ENCODE measurements around the gene TENM3. TPM values are rescaled to one million over a fixed set of nuclear protein-coding genes. Genes with fewer than 3 reads are reported as not detected.
"Not testable (repeated sequence)": the region's sequence is repeated elsewhere in the genome, so short reads cannot be mapped to it uniquely, and the experiment has no call there.

The TENM3 gene
- polyA plus RNA-seq (2012; rRNA removed): 10.4 and 13.3 TPM in 2 replicates
- 9.4 and 11.4 TPM in 2 replicates for polyA plus RNA-seq (2012; cell fraction: cytosol; rRNA removed)
- polyA plus RNA-seq (2012; cell fraction: nucleus; rRNA removed): 6.7 and 12.6 TPM in 2 replicates

- CTCF ChIA-PET; POLR2A ChIA-PET; H3K4me3 ChIP-seq (ENCODE audit: low read depth in 2 of 2, low read length in 1 of 2); H3K9me2 ChIP-seq; H4K20me1 ChIP-seq (ENCODE audit: insufficient read depth); DNase-seq; H3K27ac ChIP-seq (ENCODE audit: low read depth in 2 of 2, low read length in 1 of 2); H3K9ac ChIP-seq; H3K9me3 ChIP-seq; H3K79me2 ChIP-seq (ENCODE audit: insufficient read depth); H3K36me3 ChIP-seq (replicated peaks in 1 of 2; ENCODE audit: control insufficient read depth in 1 of 2, insufficient read depth in 2 of 2, low read length in 1 of 2); H3K4me2 ChIP-seq; H3K27me3 ChIP-seq (ENCODE audit: insufficient read depth); H2AFZ ChIP-seq (ENCODE audit: low read depth): not testable (repeated sequence)
- Histone ChIP-seq H3K4me1 (ENCODE audit: control insufficient read depth in 1 of 2, insufficient read depth in 2 of 2, low read depth in 1 of 2, low read length in 1 of 2) (peaks cover 8 to 11% of the 10 kb centered on the region in 2 experiments; a peak in 3 of 4 replicates), H3F3A (replicated peaks; ENCODE audit: insufficient read depth) (peaks cover 32% of the 10 kb centered on the region)
- 96% methylated on average over 8 of the region's 8 CpGs for WGBS (ENCODE audit: low lambda C conversion rate)
Measured at GRCh38 chr4:182243204-182243603, at the start of gene TENM3. TENM3 (plus strand) TSS chr4:182243402; CDS start chr4:182324021, 80,619 bp downstream.

DNA sequence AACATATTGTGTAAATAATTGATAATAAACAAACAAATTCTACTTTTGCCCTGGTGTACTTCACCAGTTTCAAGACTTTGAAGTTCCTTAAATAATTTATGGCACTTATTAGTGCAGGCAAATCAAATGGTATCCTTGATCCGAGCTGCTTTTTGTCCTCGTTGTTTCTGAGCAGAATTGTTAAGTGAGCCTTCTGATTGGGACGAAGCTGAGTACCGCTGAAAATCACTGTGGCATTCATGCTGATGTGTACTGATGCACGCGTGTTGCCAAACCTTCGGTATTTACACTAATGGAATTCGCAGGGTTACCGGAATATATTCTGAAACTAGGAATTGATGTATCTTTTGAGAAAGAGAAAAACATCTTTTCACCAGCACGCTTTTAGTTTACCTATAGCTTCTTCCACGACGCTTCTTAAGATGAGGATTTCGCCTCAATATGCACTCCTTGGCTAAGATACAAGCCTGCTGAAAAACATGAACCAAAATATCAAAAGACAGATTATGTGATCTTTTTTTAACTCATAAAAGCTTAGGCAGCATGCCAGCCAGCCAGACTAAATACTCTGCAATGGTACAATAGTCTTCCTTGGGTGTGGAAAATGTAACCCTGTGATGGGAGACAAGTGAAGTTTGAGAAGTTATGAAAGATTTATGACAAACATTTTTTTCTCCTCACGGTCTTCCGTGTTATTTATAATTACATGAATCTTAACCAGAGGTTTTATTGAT is 48.9 kb upstream of the TENM3 start:
- peaks cover 4 to 20% of the 10 kb centered on the region in 2 experiments; a peak in 3 of 4 replicates for H3K4me1 ChIP-seq (ENCODE audit: control insufficient read depth in 1 of 2, insufficient read depth in 2 of 2, low read depth in 1 of 2, low read length in 1 of 2)
- 90% methylated on average over 15 of the region's 15 CpGs for WGBS (ENCODE audit: low lambda C conversion rate)
- no peaks in the 10 kb centered on the region for H3K27me3 ChIP-seq (ENCODE audit: insufficient read depth)
- no peak overlapping the region for H3K9ac ChIP-seq
- H3K79me2 ChIP-seq (ENCODE audit: insufficient read depth): no peaks in the 10 kb centered on the region
- H3K36me3 ChIP-seq (replicated peaks in 1 of 2; ENCODE audit: control insufficient read depth in 1 of 2, insufficient read depth in 2 of 2, low read length in 1 of 2): no peaks in the 10 kb centered on the region
- no peaks in the 10 kb centered on the region for H3K9me2 ChIP-seq
- TF ChIP-seq TCF12 (IDR thresholded peaks at IDR 0.05): no peak
- no peak for TF ChIP-seq POLR2AphosphoS5 (IDR thresholded peaks at IDR 0.05; ENCODE audit: low read depth, low read length)
- no peak for TF ChIP-seq GATA2 (CRISPR knock-in tag; IDR thresholded peaks at IDR 0.05)
- TF ChIP-seq FOSL2 (IDR thresholded peaks at IDR 0.05; ENCODE audit: borderline replicate concordance, low read depth): no peak
- no peak for TF ChIP-seq NRF1 (IDR thresholded peaks at IDR 0.05; ENCODE audit: low read depth, low read length)
- TF ChIP-seq, protein P1, sequence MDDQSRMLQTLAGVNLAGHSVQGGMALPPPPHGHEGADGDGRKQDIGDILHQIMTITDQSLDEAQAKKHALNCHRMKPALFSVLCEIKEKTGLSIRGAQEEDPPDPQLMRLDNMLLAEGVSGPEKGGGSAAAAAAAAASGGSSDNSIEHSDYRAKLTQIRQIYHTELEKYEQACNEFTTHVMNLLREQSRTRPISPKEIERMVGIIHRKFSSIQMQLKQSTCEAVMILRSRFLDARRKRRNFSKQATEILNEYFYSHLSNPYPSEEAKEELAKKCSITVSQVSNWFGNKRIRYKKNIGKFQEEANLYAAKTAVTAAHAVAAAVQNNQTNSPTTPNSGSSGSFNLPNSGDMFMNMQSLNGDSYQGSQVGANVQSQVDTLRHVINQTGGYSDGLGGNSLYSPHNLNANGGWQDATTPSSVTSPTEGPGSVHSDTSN (IDR thresholded peaks at IDR 0.05): no peak
- TF ChIP-seq RAD21 (IDR thresholded peaks at IDR 0.05; ENCODE audit: low read length): no peak
- TF ChIP-seq GABPA (IDR thresholded peaks at IDR 0.05; ENCODE audit: low read depth): no peak
- TF ChIP-seq SMC3 (IDR thresholded peaks at IDR 0.05; ENCODE audit: low read depth, low read length): no peak
- no peak for TF ChIP-seq REST (IDR thresholded peaks at IDR 0.05; ENCODE audit: low read depth, low read length)
- no peak for TF ChIP-seq MXI1 (IDR thresholded peaks at IDR 0.05; ENCODE audit: low read depth, low read length)
- TF ChIP-seq YY1 (IDR thresholded peaks at IDR 0.05; ENCODE audit: low read depth): no peak
- no peak for TF ChIP-seq CHD2 (IDR thresholded peaks at IDR 0.05; ENCODE audit: low read length, partially characterized antibody)
- TF ChIP-seq RFX5 (IDR thresholded peaks at IDR 0.05; ENCODE audit: low read length): no peak
- TF ChIP-seq USF1 (IDR thresholded peaks at IDR 0.05; ENCODE audit: borderline replicate concordance, low read depth): no peak
- POLR2A ChIA-PET: no interaction called here
- CTCF ChIA-PET: no interaction called here
- H3K4me2 ChIP-seq: no peak overlapping the region
- H4K20me1 ChIP-seq (ENCODE audit: insufficient read depth): no peaks in the 10 kb centered on the region
- no peak overlapping the region for H3K4me3 ChIP-seq (ENCODE audit: low read depth in 2 of 2, low read length in 1 of 2)
- no peak for DNase-seq
- H3K9me3 ChIP-seq: no peaks in the 10 kb centered on the region
- no peak overlapping the region for H2AFZ ChIP-seq (ENCODE audit: low read depth)
- no peaks in the 10 kb centered on the region for H3F3A ChIP-seq (replicated peaks; ENCODE audit: insufficient read depth)
- H3K27ac ChIP-seq (ENCODE audit: low read depth in 2 of 2, low read length in 1 of 2): no peak overlapping the region
